Sigmoid colon (tissue), 7 donors: ENCODE measurements around the gene KIF2B. TPM values are rescaled to one million over a fixed set of nuclear protein-coding genes. Genes with fewer than 3 reads are reported as not detected.

Source experiments
- DNase-seq: peaks from one replicate; pipeline ENCODE4 v3.0.0-alpha.2; 2019
- H3K27ac ChIP-seq, 4 donors: fragments of 200-600 bp; sonication (generic); one replicate each; pipeline ENCODE4 v1.5.1; 2016 to 2019; ENCODE audit warnings: mild to moderate bottlenecking in 1 of 4
- H3K27me3 ChIP-seq, 3 donors: fragments of 200-600 bp; sonication (generic); one replicate each; pipeline ENCODE4 v1.5.1; 2019; ENCODE audit warnings: mild to moderate bottlenecking in 1 of 3
- H3K36me3 ChIP-seq, 4 donors: fragments of 200-600 bp; sonication (generic); one replicate each; pipeline ENCODE4 v1.5.1; 2016 to 2019
- H3K4me1 ChIP-seq, 4 donors: fragments of 200-600 bp; sonication (generic); one replicate each; pipeline ENCODE4 v1.5.1; 2017 to 2019
- H3K4me3 ChIP-seq, 4 donors: fragments of 200-600 bp; sonication (generic); one replicate each; pipeline ENCODE4 v1.5.1; 2017 to 2019; ENCODE audit warnings: mild to moderate bottlenecking in 2 of 4, moderate library complexity in 1 of 4
- H3K9me3 ChIP-seq, 4 donors: fragments of 200-600 bp in 3 of 4; sonication (generic) in 3 of 4; one replicate each; pipeline versions ENCODE4 v1.5.1 to v1.6.1; 2013 to 2019
- EP300 ChIP-seq, 4 donors: sonication (generic); formaldehyde crosslinking; IDR thresholded peaks; one replicate each; pipeline ENCODE4 v1.6.1; 2017; ENCODE audit warnings: antibody characterized with exemption in 4 of 4
- POLR2A ChIP-seq, 2 donors: fragments of 450-650 bp; IDR thresholded peaks; one replicate each; pipeline ENCODE4 v1.6.1; 2016; ENCODE audit warnings: antibody characterized with exemption in 2 of 2, mild to moderate bottlenecking in 2 of 2, moderate library complexity in 2 of 2
- POLR2AphosphoS5 ChIP-seq, 4 donors: sonication (generic); formaldehyde crosslinking; IDR thresholded peaks; one replicate each; pipeline ENCODE4 v1.6.1; 2017; ENCODE audit warnings: antibody characterized with exemption in 4 of 4
- WGBS, 2 donors: extraction: QIAGEN DNeasy Blood & Tissue Kit; methylation state at CpG; one replicate each; pipeline ENCODE4 v1.1.7; 2013; 5-methylcytosine and 5-hydroxymethylcytosine counted together
- intact Hi-C: fragments of 100-400 bp; cut with DNase I; formaldehyde crosslinking; loops from one replicate; pipeline ENCODE4 v1.15.1; 2023
- polyA plus RNA-seq, 3 donors: library from polyadenylated mRNA; stranded (reverse); fragments of 200-250 nt; gene quantifications; one replicate each; pipeline ENCODE4 v1.2.3, GENCODE V29; 2013
- total RNA-seq, 4 donors: library from RNA; depleted of rRNA; stranded (reverse); fragments of >200 nt; gene quantifications; one replicate each; pipeline ENCODE4 v1.1.0, GENCODE V29; 2016
- TF ChIP-seq, protein P1 (sequence below), 4 experiments: fragments of 450-650 bp in 3 of 4; fragments of 200-600 bp in 1 of 4; IDR thresholded peaks; one replicate each; pipeline ENCODE4 v1.5.1; 2016 to 2019; ENCODE audit warnings: antibody characterized with exemption in 4 of 4, mild to moderate bottlenecking in 3 of 4, moderate library complexity in 2 of 4
- donor health status: healthy with polysubstance abuse.
- donor health status: Bipolar disorder and iron deficiency.
- donor health status: healthy.

KIF2B gene
- total and polyA plus RNA-seq, 7 donors: not detected

DNA sequence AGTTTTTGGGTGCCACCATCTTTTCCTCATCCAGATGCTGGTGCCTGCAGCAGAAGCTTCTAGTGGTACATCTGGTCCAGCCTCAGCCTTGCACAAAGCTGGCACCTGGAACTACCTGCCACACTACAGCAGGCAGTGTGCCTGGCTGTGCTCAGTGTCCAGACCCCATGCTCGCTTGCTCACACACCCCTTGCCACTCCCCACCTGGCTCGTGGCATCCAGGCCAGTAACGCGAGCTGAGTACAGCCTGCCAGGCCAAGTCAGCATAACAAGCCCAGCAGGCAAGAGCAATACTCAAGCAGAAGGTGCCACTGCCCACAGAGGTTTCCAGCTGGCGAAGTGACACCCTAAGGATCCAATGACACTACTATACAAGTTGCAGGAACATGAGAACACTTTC is 29.7 kb upstream of the KIF2B start:
- no peak for DNase-seq
- peaks cover 0 to 7% (median 0%) of the 10 kb centered on the region in 4 donors for H3K9me3 ChIP-seq
- WGBS, 2 donors: 84 to 86% methylated on average over 5 of the region's 5 CpGs

DNA sequence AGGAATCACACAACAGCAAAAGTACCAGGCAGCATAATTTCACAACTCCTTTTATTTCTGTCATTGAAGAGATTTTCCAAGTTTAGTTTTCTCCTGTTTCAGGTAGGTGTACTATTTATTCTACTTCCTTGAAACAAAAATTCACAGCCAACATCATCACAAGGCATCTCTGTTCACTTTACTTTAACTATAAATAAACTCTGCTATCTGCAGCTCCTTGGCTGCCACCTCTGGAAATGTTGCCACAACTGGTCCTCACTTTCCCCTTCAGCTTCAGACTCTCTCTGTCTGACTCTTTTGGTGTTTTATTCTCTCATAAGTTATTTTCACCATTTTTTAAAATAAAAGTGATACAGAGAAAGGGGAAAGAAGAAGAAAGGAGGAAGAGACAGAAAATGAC is 27.9 kb upstream of the KIF2B start:
- Histone ChIP-seq H3K4me3 (no peak overlapping the region), H3K27me3 (no peaks in the 10 kb centered on the region), H3K36me3 (no peaks in the 10 kb centered on the region), H3K4me1 (no peaks in the 10 kb centered on the region), H3K27ac (no peak overlapping the region), H3K9me3 (peaks cover 0 to 7% (median 0%) of the 10 kb centered on the region in 4 donors)
- no peak for TF ChIP-seq EP300 (IDR thresholded peaks at IDR 0.05)
- no peak for TF ChIP-seq POLR2A (IDR thresholded peaks at IDR 0.05)
- no peak for TF ChIP-seq POLR2AphosphoS5 (IDR thresholded peaks at IDR 0.05)
- TF ChIP-seq, protein P1, sequence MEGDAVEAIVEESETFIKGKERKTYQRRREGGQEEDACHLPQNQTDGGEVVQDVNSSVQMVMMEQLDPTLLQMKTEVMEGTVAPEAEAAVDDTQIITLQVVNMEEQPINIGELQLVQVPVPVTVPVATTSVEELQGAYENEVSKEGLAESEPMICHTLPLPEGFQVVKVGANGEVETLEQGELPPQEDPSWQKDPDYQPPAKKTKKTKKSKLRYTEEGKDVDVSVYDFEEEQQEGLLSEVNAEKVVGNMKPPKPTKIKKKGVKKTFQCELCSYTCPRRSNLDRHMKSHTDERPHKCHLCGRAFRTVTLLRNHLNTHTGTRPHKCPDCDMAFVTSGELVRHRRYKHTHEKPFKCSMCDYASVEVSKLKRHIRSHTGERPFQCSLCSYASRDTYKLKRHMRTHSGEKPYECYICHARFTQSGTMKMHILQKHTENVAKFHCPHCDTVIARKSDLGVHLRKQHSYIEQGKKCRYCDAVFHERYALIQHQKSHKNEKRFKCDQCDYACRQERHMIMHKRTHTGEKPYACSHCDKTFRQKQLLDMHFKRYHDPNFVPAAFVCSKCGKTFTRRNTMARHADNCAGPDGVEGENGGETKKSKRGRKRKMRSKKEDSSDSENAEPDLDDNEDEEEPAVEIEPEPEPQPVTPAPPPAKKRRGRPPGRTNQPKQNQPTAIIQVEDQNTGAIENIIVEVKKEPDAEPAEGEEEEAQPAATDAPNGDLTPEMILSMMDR (IDR thresholded peaks at IDR 0.05): no peak
- DNase-seq: no peak
- intact Hi-C loops: no loop called here

More for the DNA sequence above, 29.7 kb upstream of the KIF2B start:
- Histone ChIP-seq H3K4me1 (no peaks in the 10 kb centered on the region), H3K36me3 (no peaks in the 10 kb centered on the region), H3K27me3 (no peaks in the 10 kb centered on the region), H3K4me3 (no peak overlapping the region), H3K27ac (no peak overlapping the region)
- no peak for TF ChIP-seq POLR2A (IDR thresholded peaks at IDR 0.05)
- no peak for TF ChIP-seq EP300 (IDR thresholded peaks at IDR 0.05)
- TF ChIP-seq POLR2AphosphoS5 (IDR thresholded peaks at IDR 0.05): no peak
- TF ChIP-seq, protein P1 (IDR thresholded peaks at IDR 0.05): no peak
- intact Hi-C loops: no loop called here

DNA sequence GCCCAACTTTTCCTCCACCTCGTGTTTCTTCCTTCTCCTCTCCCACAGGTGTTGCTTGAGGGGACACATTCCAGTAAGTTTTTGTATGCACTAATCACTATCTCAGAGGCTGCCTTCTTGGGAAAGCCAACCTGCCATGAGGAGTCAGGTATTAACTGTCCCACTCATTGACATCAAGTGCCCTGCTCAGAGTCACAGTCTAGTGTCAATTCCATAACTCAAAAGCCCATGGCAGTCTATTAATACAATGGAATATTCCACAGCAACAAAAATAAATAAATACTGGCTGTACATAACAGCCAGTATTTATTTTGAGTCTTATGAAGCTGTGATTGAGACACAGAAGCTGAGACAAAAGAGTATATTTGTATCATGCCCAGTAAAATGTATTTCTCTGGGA is 26.1 kb upstream of the KIF2B start:
- H3K36me3 ChIP-seq: no peaks in the 10 kb centered on the region
- peaks cover 0 to 10% (median 0%) of the 10 kb centered on the region in 4 donors for H3K9me3 ChIP-seq
- H3K4me1 ChIP-seq: no peaks in the 10 kb centered on the region
- no peak overlapping the region for H3K4me3 ChIP-seq
- no peak for TF ChIP-seq POLR2AphosphoS5 (IDR thresholded peaks at IDR 0.05)
- no peak for TF ChIP-seq EP300 (IDR thresholded peaks at IDR 0.05)
- TF ChIP-seq, protein P1 (IDR thresholded peaks at IDR 0.05): no peak
- no peak for TF ChIP-seq POLR2A (IDR thresholded peaks at IDR 0.05)
- no peaks in the 10 kb centered on the region for H3K27me3 ChIP-seq
- WGBS, 2 donors: 37 to 71% methylated on average over 1 of the region's 1 CpG
- DNase-seq: no peak
- H3K27ac ChIP-seq: no peak overlapping the region
- intact Hi-C loops: no loop called here

DNA sequence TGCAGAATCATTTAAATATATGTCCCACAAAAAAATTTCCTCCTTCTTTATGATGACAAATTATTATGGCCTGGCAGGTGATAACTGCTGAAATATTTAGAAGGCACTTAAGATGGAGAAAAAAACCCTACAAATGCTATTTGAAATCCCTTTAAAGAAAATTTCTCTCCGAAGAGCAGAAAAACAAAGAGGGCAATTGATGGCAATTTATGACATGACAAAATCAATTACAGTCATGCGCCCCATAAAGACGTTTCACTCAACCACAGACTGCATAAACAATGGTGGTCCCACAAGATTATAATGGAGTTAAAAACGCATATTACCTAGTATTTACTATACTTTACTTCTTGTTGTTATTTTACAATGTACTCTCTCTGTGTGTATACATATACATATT is 25.2 kb upstream of the KIF2B start:
- TF ChIP-seq EP300 (IDR thresholded peaks at IDR 0.05): no peak
- intact Hi-C loops: no loop called here
- no peak for DNase-seq
- Histone ChIP-seq H3K4me3 (no peak overlapping the region), H3K9me3 (peaks cover 0 to 4% (median 0%) of the 10 kb centered on the region in 4 donors), H3K4me1 (no peaks in the 10 kb centered on the region), H3K36me3 (no peaks in the 10 kb centered on the region), H3K27ac (no peak overlapping the region), H3K27me3 (no peaks in the 10 kb centered on the region)
- 54 to 60% methylated on average over 4 of the region's 4 CpGs for WGBS, 2 donors

DNA sequence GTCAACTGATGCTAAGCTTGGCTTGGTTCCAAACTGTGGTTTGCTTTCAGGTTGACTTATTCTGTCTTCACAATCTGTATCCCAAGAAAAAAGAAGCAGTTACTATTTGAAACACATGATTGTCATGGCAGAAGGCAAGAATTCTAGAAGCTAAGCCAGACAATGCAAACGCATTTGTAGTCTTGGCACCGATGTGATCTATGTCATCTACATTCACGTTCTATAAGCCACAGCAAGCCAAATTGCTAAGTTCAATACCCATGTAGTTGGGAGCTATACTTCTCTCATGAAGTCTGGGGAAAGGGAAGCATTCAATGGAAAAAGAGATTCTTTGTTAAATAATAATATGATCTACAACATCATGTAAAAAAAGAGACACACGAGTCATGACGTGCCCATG is 18.3 kb upstream of the KIF2B start:
- H3K4me3 ChIP-seq: no peak overlapping the region
- 92 to 94% methylated on average over 5 of the region's 5 CpGs for WGBS, 2 donors
- no peak for DNase-seq
- no peaks in the 10 kb centered on the region for H3K27me3 ChIP-seq
- H3K9me3 ChIP-seq: peaks cover 0 to 3% (median 0%) of the 10 kb centered on the region in 4 donors
- no peak for TF ChIP-seq EP300 (IDR thresholded peaks at IDR 0.05)
- TF ChIP-seq, protein P1 (IDR thresholded peaks at IDR 0.05): no peak
- no peak for TF ChIP-seq POLR2A (IDR thresholded peaks at IDR 0.05)
- TF ChIP-seq POLR2AphosphoS5 (IDR thresholded peaks at IDR 0.05): no peak
- no peaks in the 10 kb centered on the region for H3K4me1 ChIP-seq
- H3K27ac ChIP-seq: no peak overlapping the region
- intact Hi-C loops: no loop called here
- H3K36me3 ChIP-seq: no peaks in the 10 kb centered on the region
